SU-DHL-6 (cell line): ENCODE data around the gene FHOD3.
A peak's percentile ranks its signal among the peaks of the same experiment; 100 is the strongest.

ENCODE experiments used
- H2AFZ ChIP-seq: fragments of 200-600 bp; sonication (generic); 2 replicates; pipeline ENCODE4 v1.6.1; 2014; ENCODE audit warnings: low read depth, mild to moderate bottlenecking, moderate library complexity, mixed read lengths, antibody characterized with exemption, low read length; ENCODE audit not compliant: severe bottlenecking
- H3F3A ChIP-seq: fragments of 200-600 bp; shearing (Covaris generic); 2 replicates; pipeline ENCODE4 v1.6.0; 2016; ENCODE audit warnings: antibody characterized with exemption, mild to moderate bottlenecking; ENCODE audit not compliant: insufficient read depth
- H3K27ac ChIP-seq: fragments of 200-600 bp; sonication (generic); 2 replicates; pipeline ENCODE4 v1.5.1; 2016; ENCODE audit warnings: low read depth, mild to moderate bottlenecking, low read length, moderate library complexity, mixed read lengths
- H3K27me3 ChIP-seq: fragments of 200-600 bp; sonication (generic), shearing (Covaris generic); 2 replicates; pipeline ENCODE4 v1.6.0; 2014; ENCODE audit warnings: mild to moderate bottlenecking, low read length
- H3K36me3 ChIP-seq: fragments of 200-600 bp; sonication (generic); 2 replicates; pipeline ENCODE4 v1.6.1; 2014; ENCODE audit warnings: mild to moderate bottlenecking, low read length, mixed read lengths
- H3K4me2 ChIP-seq: fragments of 300-600, 200-600 bp; shearing (Covaris generic), sonication (generic); 2 replicates; pipeline ENCODE4 v1.6.0; 2014; ENCODE audit warnings: low read length, low read depth, mild to moderate bottlenecking; ENCODE audit not compliant: poor library complexity, severe bottlenecking
- H3K4me3 ChIP-seq: fragments of 200-600 bp; sonication (generic); 2 replicates; pipeline ENCODE4 v1.5.1; 2014; ENCODE audit warnings: antibody characterized with exemption, low read length, mild to moderate bottlenecking, mixed read lengths; ENCODE audit not compliant: insufficient read depth, poor library complexity, severe bottlenecking
- H3K79me2 ChIP-seq: fragments of 200-600 bp; sonication (generic); 2 replicates; pipeline ENCODE4 v1.6.1; 2014; ENCODE audit warnings: mild to moderate bottlenecking, low read length, moderate library complexity; ENCODE audit not compliant: insufficient read depth
- H3K9ac ChIP-seq: fragments of 200-600 bp; sonication (generic); 2 replicates; pipeline ENCODE4 v1.7.0; 2014; ENCODE audit warnings: mild to moderate bottlenecking, low read length
- H3K9me2 ChIP-seq: fragments of 200-600 bp; sonication (generic); replicated peaks from 2 replicates; pipeline ENCODE4 v1.6.1; 2014; ENCODE audit warnings: low read length; ENCODE audit not compliant: insufficient read depth
- H3K9me3 ChIP-seq: fragments of 200-600 bp; sonication (generic); 2 replicates; pipeline ENCODE4 v1.6.1; 2014; ENCODE audit warnings: low read length, mixed read lengths; ENCODE audit not compliant: insufficient read depth
- H4K20me1 ChIP-seq: fragments of 200-600 bp; sonication (generic); 2 replicates; pipeline ENCODE4 v1.6.1; 2014; ENCODE audit warnings: low read depth, mild to moderate bottlenecking, antibody characterized with exemption, low read length, moderate library complexity, mixed read lengths
- EZH2phosphoT487 ChIP-seq: fragments of 200-600 bp; sonication (generic), shearing (Covaris generic); conservative IDR thresholded peaks from 2 replicates; pipeline ENCODE4 v1.6.1; 2018; ENCODE audit warnings: mild to moderate bottlenecking, antibody characterized with exemption, low read length, moderate library complexity, mixed read lengths
- TF ChIP-seq, protein P1 (sequence below): fragments of 200-600 bp; sonication (generic); IDR thresholded peaks from one replicate; pipeline ENCODE4 v1.5.1; 2017; ENCODE audit warnings: antibody characterized with exemption, mild to moderate bottlenecking, low read length, moderate library complexity; ENCODE audit not compliant: insufficient read depth, poor library complexity, severe bottlenecking

FHOD3 gene

GRCh38 chr18:36828157-36828629, 530.7 kb downstream of the FHOD3 start:
- Histone ChIP-seq H3K4me2 (peak overlapping the region; percentile 64), H3F3A (peaks cover 11% of the 10 kb centered on the region), H3K79me2 (peaks cover 32% of the 10 kb centered on the region), H3K27ac (peak overlapping the region; percentile 19), H3K9me3 (no peaks in the 10 kb centered on the region), H3K4me3 (peak overlapping the region; percentile 88), H4K20me1 (no peaks in the 10 kb centered on the region), H3K36me3 (no peaks in the 10 kb centered on the region), H3K27me3 (no peaks in the 10 kb centered on the region), H2AFZ (peak overlapping the region; percentile 92), H3K9me2 (no peaks in the 10 kb centered on the region), H3K9ac (peak overlapping the region; percentile 75)
- no peak for TF ChIP-seq EZH2phosphoT487
- TF ChIP-seq, protein P1, sequence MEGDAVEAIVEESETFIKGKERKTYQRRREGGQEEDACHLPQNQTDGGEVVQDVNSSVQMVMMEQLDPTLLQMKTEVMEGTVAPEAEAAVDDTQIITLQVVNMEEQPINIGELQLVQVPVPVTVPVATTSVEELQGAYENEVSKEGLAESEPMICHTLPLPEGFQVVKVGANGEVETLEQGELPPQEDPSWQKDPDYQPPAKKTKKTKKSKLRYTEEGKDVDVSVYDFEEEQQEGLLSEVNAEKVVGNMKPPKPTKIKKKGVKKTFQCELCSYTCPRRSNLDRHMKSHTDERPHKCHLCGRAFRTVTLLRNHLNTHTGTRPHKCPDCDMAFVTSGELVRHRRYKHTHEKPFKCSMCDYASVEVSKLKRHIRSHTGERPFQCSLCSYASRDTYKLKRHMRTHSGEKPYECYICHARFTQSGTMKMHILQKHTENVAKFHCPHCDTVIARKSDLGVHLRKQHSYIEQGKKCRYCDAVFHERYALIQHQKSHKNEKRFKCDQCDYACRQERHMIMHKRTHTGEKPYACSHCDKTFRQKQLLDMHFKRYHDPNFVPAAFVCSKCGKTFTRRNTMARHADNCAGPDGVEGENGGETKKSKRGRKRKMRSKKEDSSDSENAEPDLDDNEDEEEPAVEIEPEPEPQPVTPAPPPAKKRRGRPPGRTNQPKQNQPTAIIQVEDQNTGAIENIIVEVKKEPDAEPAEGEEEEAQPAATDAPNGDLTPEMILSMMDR, result no peak

- peak within 1 kb of the TSS; percentile 64 for H3K4me2 ChIP-seq
- TF ChIP-seq EZH2phosphoT487, result no peak
- TF ChIP-seq, protein P1, result peak; percentile 50
- H4K20me1 ChIP-seq, result no peaks in the 10 kb centered on the region
- no peaks in the 10 kb centered on the region for H3K36me3 ChIP-seq
- H3K79me2 ChIP-seq, result peaks cover 32% of the 10 kb centered on the region
- no peaks in the 10 kb centered on the region for H3K9me2 ChIP-seq
- H3F3A ChIP-seq, result peaks cover 11% of the 10 kb centered on the region
- H3K9ac ChIP-seq, result peak within 1 kb of the TSS; percentile 75
- H2AFZ ChIP-seq, result peak within 1 kb of the TSS; percentile 92
- no peaks in the 10 kb centered on the region for H3K27me3 ChIP-seq
- H3K4me3 ChIP-seq, result peak within 1 kb of the TSS; percentile 88
- H3K27ac ChIP-seq, result peak within 1 kb of the TSS; percentile 19
- no peaks in the 10 kb centered on the region for H3K9me3 ChIP-seq
These were observed 531.3 kb downstream of the FHOD3 start, which contains the start of the genes KIAA1328 and TPGS2 for GRCh38 chr18:36828630-36829361. Gene KIAA1328, plus strand, starts transcription at chr18:36829127. Its CDS starts 12 bp downstream, at chr18:36829139. Gene TPGS2, minus strand, starts transcription at chr18:36829002. Its CDS starts 235 bp downstream, at chr18:36828767.
